DMS79 treated with DMSO at 0.1 percent for 48 hours (cell line): Measurements from ENCODE around the gene UBAC2.
"Not testable (repeated sequence)": the region's sequence is repeated elsewhere in the genome, so short reads cannot be mapped to it uniquely, and the experiment has no call there.

ENCODE experiments used
- DNase-seq: peaks from one replicate; lab custom pipeline; 2025; lab: John Stamatoyannopoulos, UW

UBAC2 gene

DNA sequence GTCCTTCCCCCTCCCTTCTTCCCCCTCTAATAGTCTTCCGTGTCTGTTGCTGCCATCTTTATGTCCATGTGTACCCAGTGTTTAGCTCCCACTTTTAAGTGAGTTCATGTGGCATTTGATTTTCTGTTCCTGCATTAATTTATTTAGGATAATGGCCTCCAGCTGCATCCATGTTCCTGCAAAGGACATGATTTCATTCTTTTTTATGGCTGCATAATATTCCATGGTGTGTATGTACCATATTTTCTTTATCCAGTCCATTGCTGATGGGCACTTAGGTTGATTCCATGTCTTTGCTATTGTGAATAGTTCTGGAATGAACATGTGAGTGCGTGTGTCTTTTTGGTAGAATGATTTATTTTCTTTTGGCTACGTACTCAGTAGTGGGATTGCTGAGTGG lies 48.5 kb downstream of the UBAC2 start:
- not testable (repeated sequence) for DNase-seq

DNA sequence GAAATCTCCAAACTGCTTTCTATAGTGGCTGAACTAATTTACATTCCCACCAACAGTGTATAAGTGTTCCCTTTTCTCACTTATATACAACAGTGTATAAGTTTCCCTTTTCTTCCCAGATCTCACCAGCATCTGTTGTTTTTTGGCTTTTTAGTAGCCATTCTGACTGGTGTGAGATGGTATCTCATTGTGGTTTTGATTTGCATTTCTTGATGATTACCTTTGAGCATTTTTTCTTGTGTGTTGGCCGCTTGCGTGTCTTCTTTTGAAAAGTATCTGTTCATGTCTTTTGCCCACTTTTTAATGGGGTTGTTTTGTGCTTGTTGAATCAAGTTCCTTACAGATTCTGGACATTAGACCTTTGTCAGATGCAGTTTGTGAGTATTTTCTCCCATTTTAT lies 49.0 kb downstream of the UBAC2 start:
- not testable (repeated sequence) for DNase-seq

DNA sequence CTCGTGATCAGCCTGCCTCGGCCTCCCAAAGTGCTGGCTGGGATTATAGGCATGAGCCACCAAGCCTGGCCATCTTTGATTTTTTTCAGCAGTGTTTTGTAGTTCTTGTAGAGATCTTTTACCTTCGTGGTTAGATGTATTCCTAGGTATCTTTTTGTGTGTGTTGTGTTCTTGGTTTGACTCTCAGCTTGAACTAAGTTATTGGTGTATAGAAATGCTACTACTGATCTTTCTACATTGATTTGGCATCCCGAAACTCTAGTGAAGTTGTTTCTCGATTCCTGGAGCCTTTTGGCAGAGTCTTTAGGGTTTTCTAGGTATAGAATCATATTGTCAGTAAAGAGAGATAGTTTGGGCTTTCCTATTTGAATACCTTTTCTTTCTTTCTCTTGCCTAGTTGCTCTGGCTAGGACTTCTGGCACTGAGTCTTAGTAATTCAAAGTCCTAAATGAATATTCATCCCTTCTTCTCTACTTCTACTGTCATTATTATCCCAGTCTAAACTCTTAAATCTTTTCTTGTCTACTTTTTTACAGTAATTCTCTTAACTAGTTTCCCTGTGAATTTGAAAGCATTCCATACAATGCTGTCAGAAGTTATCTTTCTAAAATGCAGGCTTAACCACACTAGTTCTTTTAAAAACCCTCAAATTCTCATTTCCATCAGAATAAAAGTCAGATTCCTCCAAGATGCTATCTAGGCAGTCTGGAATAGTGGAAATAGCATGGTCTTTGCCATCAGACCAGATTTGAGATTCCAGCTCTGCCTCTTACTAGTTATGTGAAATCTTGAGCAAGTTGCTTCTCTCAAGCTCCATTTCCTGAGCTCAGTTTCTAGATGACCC lies 50.5 kb downstream of the UBAC2 start:
- DNase-seq = no peak

DNA sequence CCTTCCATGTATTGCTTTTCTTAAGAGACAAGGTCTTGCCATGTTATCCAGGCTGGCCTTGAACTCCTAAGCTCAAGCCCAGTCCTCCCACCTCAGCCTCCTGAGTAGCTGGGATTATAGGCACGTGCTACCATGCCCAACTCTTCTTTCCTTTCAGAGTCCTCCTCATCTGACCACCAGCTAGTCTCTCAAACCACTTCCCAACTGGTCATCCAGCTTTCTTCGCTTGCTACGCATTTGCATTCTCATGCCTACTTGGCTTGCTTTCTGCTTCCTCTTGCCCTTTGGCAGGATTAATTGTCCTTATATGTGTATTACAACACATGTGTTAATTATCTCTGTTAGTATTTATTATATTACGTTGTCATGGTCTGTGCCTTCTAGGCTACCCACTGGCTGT lies 51.3 kb downstream of the UBAC2 start:
- DNase-seq = no peak

DNA sequence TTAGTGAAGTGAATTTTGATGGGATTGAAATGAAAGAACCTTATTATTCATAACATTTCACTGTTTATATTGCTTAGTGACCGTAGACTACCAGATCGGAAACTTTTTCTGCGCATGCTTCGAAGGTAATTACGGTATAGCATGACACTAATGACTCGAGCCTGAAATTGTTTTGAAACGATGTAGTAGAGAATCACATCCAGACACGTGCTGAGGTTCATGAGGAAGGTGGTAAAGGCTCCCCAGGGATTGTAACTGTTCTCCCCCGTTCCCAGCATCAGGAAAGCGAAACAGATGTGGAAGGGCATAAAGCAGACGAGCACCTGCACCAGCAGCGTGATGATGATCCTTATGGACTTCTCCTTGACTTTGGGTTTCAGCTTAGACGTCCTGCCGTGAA lies 54.2 kb downstream of the UBAC2 start:
- DNase-seq = no peak

DNA sequence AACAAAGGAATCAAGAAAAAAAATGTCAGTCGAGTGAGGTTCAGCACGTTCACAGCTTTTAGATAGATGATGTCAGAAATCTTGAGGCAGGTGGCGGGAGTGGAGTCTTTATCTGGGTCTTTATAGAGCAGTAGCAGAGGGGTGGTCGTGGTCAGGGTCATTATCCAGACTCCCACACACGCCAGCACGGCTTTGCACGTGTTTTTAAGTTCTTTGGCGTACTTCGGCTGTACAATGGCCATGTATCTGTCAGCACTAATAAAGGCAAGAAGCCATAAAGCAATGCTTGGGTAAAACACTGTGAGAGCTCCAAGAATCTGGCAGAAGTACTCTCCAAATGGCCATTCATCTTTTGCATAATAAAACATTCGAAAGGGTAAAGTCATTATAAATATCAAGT lies 54.6 kb downstream of the UBAC2 start:
- DNase-seq = no peak

DNA sequence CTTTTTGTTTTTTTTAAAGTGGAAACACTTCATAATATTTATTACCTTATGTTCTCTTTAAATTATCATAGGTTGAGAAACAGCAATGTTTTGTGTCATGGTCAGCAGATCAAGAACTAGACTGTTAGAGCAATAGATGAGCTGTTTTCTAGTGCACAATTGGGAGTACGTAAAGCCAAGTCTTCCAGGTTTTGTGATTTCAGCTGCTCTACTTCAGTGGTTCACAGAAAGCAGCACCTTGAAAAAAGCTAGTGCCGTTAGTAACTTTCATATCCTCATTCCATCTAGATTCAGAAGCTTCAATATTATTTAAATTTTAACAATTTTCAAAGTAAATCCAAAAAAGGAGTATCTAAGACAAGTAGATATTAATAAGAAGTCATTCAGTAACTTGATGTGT lies 55.6 kb downstream of the UBAC2 start:
- no peak for DNase-seq

DNA sequence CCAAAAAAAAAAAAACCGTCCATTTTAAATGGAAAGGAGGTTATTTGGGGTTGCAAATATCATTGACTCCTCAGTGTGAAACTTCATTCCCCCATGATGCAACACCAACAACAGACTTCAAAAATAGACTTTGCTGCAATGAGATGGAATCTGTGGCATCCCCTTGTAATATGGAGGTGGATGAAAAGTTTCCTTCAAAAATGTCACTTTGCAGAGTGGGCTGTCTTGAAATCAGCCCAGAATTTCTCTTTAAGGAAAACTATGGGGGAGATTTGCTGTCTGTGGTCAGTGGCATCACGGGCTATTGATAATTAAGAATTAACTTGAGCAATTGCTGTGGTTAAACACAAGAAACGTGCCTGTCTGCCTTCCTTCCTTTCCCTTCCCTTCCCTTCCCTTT lies 56.1 kb downstream of the UBAC2 start:
- DNase-seq = no peak

DNA sequence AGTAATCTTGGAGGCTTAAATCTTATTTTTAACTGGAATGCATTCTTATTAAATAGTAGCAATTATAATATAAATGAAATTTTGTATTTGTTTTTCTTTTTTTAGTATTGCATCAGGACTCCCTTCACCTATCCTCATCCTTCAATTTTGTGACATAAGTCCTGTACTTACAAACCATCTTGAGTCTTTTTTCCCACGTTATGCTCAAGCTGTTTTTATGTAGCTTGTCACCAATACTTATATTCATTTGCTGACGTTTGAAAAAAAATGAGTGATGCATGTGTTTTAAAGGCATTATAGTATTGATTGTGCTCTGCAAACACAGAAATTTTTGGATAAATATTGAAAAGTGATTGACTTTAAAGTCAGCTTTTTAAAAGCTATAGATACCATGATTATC lies 56.6 kb downstream of the UBAC2 start:
- no peak for DNase-seq

DNA sequence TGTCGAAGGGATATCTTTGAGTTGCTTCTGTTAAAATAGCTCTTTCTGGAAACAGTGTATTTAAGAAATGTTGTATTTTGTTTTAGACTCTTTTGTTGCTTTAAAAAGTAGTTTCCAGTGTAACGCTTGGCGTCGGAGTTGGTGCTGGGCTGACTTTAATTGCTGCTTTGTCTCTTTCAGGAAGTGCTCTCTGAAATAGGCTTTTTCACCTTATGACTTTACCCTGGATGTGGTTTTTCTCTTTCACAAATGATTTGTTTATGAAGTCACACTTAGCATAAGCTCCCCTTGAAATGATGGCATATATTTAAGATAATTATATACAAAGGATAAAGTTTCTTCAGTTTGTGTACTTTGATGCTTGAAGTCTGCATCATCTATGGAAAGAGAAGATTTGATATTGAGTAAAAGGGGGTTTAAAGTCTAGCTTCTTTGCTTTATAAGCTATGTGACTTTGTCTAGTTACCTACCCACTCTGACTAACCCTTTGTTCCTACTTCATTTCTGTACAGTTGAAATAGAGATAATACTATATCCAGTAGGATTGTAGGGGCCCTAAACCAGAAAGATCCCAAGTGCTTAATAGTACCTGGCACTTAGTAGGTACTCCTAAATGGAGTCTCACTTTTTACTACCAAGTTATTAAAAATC lies 57.7 kb downstream of the UBAC2 start, which contains the start of gene GPR18:
Gene GPR18, minus strand, starts transcription at position 170 of the 651 bp plus-strand sequence. CDS start 2,507 bp downstream, outside the sequence.
- no peak for DNase-seq

DNA sequence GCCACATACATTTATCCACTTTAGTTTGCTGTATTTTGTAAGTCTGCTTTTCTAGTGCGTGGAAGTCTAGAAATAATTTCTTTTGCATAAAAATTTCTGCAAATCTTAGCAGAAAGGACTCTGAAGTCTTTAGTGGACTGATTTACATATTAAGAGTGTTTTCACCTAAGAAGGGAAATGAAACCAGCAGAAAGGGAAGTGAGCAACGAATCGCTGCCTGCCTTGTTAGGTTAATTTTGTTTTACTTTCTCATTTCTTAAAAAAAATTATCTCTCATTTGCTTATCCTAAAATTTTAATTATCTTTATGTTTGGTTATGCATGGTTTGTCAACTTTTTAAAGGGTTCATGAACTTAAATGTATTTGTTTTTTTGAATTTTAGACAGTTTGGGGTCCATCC lies 58.3 kb downstream of the UBAC2 start:
- no peak for DNase-seq

DNA sequence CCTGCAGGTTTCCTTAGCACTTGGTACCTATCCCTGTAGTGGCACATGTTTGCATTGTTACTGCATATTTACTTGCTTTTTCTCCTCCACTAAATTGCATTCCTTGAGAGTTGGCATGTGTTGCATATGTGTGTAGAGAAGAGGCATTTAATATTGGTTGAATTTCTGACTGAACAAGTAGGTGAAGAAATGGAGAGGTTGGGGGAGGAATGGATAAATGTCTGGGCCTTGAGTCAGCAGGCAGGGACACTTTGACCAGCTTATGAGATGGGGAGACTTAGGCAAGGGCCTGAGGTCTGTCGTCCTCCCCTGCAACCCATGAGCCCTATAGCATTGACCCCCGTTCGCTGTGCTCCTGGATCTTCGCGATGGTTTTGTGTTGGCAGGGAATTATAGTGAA lies 59.6 kb downstream of the UBAC2 start:
- no peak for DNase-seq

DNA sequence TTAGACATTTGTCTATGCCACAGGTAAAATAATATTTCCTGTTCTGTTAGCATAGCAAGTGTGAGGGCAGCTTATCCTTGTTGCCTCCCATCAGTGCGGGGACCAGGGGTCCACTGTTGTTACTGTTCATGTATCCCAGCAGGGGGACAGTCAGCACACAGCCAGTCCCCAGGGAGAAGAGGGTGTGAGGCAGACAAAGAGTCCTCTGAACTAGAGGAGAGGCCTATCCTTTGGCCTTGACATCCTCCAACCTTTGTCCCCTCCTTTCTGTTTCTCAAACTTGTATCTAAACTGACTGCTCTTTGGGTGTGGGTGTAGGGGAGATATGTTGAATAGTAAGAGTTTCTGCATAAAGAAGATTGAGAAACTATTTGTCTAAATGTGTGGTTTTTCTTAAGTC lies 60.4 kb downstream of the UBAC2 start:
- DNase-seq = no peak

DNA sequence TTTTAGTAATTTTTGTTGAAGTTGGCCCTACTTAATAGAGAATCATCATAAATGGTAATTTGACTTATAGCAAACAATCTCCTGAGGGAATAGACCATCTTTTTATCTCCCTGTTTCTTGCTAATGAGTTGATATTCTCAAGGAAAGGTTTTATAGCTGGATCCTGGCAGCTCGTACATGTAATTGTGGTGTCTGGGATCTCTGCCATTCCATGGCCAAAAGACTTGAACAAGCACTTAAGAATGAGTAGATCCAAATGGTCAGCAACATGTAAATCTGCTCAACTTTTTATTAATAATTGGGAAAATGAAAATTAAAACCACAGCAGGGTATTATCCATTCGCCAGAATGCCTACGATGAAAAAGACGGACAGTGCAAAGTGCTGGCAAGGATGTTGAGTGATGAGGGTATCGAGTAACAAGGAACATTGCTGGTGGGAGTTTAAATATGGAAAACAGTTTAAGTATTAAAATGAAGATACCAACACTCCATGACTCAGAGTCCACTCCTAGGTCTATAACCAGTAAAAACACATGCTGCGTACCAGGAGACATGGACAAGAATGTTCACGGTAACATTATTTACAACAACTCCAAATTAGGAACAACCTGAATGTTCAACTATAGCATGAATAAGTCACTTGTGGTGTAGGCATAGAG lies 62.6 kb downstream of the UBAC2 start:
- no peak for DNase-seq

DNA sequence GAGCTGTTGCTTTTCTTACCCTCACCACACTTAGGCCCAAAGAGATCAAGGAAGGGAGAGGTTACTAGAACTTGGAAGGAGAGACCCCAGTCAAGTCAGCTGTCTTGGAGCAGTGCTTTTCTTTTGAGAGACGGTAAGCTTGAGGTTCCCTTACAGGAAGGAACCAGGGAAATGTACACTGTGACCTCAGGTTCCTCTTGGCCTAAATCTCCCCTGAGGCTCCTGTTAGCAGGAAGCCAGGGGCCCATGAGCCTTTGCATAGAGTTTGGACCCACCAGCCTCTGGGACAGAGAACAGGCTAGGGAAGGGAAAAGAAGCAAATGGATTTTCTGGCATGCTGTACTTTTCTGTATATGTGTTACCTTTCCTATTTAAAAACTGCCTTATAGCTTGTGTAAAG lies 63.4 kb downstream of the UBAC2 start:
- DNase-seq = no peak

DNA sequence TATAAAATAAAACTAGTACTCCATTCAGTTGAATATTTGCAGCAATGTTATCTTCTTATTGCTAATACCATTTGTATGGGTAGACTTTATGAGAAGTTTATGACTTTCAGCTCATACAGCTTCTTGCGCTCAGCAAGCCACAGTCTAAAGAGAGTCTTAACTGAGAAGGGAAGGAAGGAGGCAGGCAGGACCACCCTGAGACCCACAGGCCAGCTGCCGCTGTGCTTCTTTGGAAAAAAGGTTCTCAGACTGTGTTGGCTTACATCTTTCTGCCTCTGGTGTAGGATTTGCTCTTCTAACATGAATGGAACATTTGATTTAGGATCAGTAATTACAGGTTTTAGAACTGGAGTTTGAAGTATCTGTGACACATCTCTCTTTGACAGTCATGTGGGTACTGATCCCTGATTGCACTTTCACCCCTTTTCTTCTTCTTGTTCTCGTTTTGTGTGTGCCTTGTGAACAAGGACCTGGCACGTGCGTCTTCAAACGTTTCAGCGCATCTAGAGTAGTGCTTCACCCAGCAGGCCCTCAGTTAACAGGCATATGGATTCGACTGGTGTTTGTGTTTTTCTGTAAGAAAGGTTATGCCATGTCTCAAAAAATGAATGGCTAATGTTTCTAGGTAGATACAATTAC lies 64.6 kb downstream of the UBAC2 start:
- DNase-seq = peak; percentile 69

DNA sequence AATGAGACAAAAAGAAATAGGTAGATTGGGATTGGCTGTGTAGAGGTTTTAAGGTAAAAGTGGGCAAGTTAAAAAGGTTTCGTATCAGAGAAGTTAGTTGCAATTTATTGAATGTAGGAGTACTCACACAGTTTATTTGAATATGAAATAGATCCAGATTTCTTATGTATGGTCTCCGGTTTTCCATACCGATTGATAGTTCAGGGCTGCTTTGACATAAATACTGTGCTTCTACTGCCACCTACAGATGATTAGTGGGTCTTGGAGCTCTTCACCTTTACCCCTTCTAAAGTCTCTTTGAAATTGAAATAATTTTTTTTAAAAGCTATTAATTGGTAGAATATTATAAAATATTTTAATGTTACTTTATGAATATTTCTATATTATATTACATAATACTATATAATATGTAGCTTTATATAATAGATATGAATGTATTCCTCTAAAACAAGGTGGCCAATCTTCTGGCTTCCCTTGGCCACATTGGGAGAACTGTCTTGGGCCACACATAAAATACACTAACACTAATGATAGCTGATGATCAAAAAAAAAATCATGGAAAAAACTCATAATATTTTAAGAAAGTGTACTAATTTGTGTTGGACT lies 65.3 kb downstream of the UBAC2 start:
- peak; percentile 84 for DNase-seq

DNA sequence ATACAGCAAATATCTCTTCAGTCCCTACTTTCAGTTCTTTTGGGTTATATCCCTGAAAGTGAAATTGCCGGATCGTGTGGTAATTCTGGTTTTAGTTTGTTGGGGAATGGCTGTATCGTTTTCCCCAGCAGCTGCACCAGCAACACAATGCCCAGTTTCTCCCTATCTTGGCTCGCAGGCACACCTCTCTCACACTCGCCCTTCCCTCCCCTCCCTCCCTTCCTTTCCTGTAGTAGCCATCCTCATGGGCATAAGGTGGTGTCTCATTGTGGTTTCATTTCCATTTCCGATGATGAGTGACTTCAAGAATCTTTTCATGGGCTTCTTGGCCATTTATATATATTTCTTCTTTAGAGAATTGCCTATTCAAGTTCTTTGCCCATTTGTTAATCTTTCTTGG lies 66.2 kb downstream of the UBAC2 start:
- no peak for DNase-seq

DNA sequence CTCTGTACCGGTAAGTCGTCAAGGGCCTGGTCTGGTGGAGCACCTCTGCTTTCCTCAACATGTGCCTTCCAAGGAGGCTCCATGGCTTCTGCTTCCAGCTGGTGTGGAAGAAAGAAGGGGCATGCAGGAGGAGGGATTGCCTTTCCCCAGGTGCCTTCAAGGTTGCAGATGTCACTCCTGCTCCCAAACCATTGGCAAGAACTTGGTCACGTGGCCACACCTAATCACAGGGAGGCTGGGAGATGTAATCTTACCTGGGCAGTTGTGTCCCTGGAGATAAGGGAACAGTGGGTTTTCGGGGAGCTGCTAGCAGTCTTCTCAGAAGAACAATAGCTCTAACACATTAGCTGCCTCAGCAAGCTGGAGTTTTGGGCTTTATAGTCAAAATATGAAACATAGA lies 67.3 kb downstream of the UBAC2 start:
- DNase-seq = no peak

DNA sequence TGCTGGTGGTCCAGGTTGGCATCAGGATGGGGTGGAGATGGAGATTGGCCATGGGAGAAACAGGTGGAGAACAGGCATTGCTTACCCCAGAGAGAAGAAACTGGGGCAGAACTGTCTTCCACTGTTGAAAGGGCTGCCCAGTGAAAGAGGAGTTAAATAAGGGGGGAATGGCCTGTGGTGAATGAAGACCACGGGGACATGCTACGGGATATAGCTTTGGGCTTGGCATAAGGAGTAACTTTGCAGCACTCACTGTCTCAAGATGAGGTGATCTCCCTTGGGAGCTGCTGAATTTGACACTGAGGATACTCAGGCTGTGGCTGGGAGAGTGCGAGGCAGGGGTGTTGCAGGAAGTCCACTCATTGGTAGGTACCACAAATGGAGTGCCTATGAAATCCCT lies 68.2 kb downstream of the UBAC2 start:
- DNase-seq = no peak

DNA sequence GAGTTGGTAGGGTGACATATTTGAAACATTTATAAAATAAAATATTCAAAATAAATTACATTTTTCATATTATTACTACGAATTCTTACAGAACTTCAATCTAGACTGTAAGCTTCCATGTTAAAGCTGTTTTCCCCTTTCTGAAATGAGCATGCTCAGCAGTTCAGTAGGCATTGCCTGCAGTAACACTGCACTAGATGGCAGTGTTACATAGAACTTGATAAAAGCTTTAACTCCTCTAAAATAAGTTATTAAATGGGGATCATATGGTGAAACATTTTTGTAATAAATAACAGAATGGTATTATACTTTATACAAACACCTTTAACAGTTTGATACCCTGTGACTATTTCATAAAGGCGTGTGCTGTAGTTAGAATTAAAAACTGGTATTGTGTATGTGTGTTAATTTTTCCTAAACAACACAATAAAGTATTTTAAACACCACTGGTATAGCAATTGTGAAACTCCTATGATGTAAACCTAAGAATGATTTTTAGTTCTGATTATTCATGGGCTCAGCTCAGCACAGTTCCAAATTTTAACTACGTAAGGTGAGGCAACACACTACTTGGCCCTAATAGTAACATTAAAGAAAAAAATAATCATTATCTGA lies 69.1 kb downstream of the UBAC2 start:
- DNase-seq = peak; percentile 61

DNA sequence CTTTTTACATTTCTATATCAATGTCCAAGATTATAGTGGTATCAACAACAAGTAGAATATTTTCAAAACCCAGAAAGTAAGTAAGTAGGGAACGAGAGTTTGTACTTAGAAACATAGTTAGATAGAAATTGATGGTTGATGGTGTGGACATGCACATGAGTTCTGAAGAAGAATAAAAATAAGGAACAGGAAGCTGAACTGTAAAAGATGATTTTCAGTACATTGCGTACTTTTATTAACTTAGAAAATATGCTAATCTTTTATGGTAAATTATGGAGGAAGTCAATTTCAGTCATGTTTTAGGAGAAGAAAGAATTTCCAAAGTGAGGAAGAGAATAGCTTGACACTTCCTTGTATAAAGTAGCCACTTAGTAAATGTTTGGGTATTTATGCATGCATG lies 69.9 kb downstream of the UBAC2 start:
- no peak for DNase-seq
